GM08714 (cell line): ENCODE results near the gene ANKFN1.

Source experiments
- H3K4me3 ChIP-seq: fragments of 200-500 bp; sonication (Bioruptor generic); 2 replicates; pipeline ENCODE4 v1.5.1; 2014; ENCODE audit warnings: mild to moderate bottlenecking, low read length, inconsistent platforms
- ZNF274 ChIP-seq: IDR thresholded peaks from 2 replicates; pipeline ENCODE4 v1.6.1; 2012; ENCODE audit warnings: mild to moderate bottlenecking, low read depth, low read length

The ANKFN1 gene

GRCh38 chr17:56521414-56522141 lies 368.3 kb downstream of the ANKFN1 start:
- TF ChIP-seq ZNF274: no peak
- H3K4me3 ChIP-seq: no peak overlapping the region

GRCh38 chr17:56523042-56523441 lies 369.8 kb downstream of the ANKFN1 start:
- H3K4me3 ChIP-seq: no peak overlapping the region
- no peak for TF ChIP-seq ZNF274

GRCh38 chr17:56528696-56529095 lies 375.4 kb downstream of the ANKFN1 start:
- H3K4me3 ChIP-seq: no peak overlapping the region
- TF ChIP-seq ZNF274: no peak

GRCh38 chr17:56532926-56533325 lies 379.7 kb downstream of the ANKFN1 start:
- TF ChIP-seq ZNF274: no peak

GRCh38 chr17:56536766-56537165 lies 383.5 kb downstream of the ANKFN1 start:
- no peak for TF ChIP-seq ZNF274

More at GRCh38 chr17:56532926-56533325, 379.7 kb downstream of the ANKFN1 start:
- H3K4me3 ChIP-seq: no peak overlapping the region

GRCh38 chr17:56540836-56541235 lies 387.6 kb downstream of the ANKFN1 start:
- no peak overlapping the region for H3K4me3 ChIP-seq
- TF ChIP-seq ZNF274: no peak

More at GRCh38 chr17:56536766-56537165, 383.5 kb downstream of the ANKFN1 start:
- H3K4me3 ChIP-seq: no peak overlapping the region

GRCh38 chr17:56543280-56543679 lies 390.0 kb downstream of the ANKFN1 start:
- no peak overlapping the region for H3K4me3 ChIP-seq
- TF ChIP-seq ZNF274: no peak

GRCh38 chr17:56545106-56545505 lies 391.8 kb downstream of the ANKFN1 start:
- no peak overlapping the region for H3K4me3 ChIP-seq
- no peak for TF ChIP-seq ZNF274

- H3K4me3 ChIP-seq: no peak overlapping the region
- TF ChIP-seq ZNF274: no peak
These were observed 392.7 kb downstream of the ANKFN1 start for GRCh38 chr17:56545930-56546329.

- no peak overlapping the region for H3K4me3 ChIP-seq
- TF ChIP-seq ZNF274: no peak
These were observed 395.4 kb downstream of the ANKFN1 start for GRCh38 chr17:56548661-56549060.

GRCh38 chr17:56549501-56549900 lies 396.2 kb downstream of the ANKFN1 start:
- H3K4me3 ChIP-seq: no peak overlapping the region
- no peak for TF ChIP-seq ZNF274

GRCh38 chr17:56557682-56558081 lies 404.4 kb downstream of the ANKFN1 start:
- no peak overlapping the region for H3K4me3 ChIP-seq

GRCh38 chr17:56558088-56558487 lies 404.8 kb downstream of the ANKFN1 start:
- no peak for TF ChIP-seq ZNF274
- no peak overlapping the region for H3K4me3 ChIP-seq

More at GRCh38 chr17:56557682-56558081, 404.4 kb downstream of the ANKFN1 start:
- TF ChIP-seq ZNF274: no peak
